WERI-Rb-1 (cell line): ENCODE measurements around the gene CCDC172.
A peak's percentile ranks its signal among the peaks of the same experiment; 100 is the strongest.

Source experiments
- DNase-seq: peaks from one replicate; pipeline ENCODE4 v3.0.0-alpha.2; 2020
- H3K27ac ChIP-seq: fragments of 250-450 bp; sonication (Bioruptor Pico); 2 replicates; pipeline ENCODE4 v1.5.1; 2020; ENCODE audit warnings: mild to moderate bottlenecking, moderate library complexity
- H3K27me3 ChIP-seq: fragments of 250-450 bp; sonication (Bioruptor Pico); 2 replicates; pipeline ENCODE4 v1.5.1; 2021; ENCODE audit warnings: mild to moderate bottlenecking, low read depth, moderate library complexity; ENCODE audit not compliant: insufficient read depth, severe bottlenecking
- H3K36me3 ChIP-seq: fragments of 250-450 bp; sonication (Bioruptor Pico); 2 replicates; pipeline ENCODE4 v1.5.1; 2020; ENCODE audit warnings: mild to moderate bottlenecking, moderate library complexity
- H3K4me3 ChIP-seq: 2 replicates; pipeline ENCODE4 v1.5.1; 2011; ENCODE audit warnings: low read depth, mild to moderate bottlenecking, control low read depth, low read length
- H3K9me3 ChIP-seq: fragments of 250-450 bp; sonication (Bioruptor Pico); 2 replicates; pipeline ENCODE4 v1.5.1; 2021; ENCODE audit warnings: mild to moderate bottlenecking, moderate library complexity; ENCODE audit not compliant: severe bottlenecking
- TF ChIP-seq, protein P1 (sequence below): IDR thresholded peaks from 2 replicates; pipeline ENCODE4 v1.5.1; 2011; ENCODE audit warnings: low read depth, mild to moderate bottlenecking, control low read depth, inconsistent platforms, low read length

The CCDC172 gene

DNA sequence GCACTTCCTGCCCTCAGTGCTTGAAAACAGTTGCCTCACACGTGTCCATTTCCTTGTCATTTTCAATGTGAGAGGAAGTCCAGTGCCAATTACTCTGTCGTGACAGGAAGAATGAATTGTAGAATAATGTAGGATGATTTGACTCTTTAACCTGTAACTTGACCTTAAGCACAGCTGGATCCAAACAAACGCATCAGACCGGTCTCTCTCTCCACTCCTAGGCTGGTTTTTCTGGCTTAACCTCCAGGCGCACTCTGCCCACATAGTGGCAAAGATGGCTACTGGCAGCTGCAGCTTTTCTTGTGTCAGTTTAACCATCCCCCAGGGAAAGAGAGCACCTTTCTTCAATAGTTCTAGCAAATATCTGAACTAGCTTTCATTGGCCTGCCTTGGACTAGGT is 74.0 kb downstream of the CCDC172 start:
- no peaks in the 10 kb centered on the region for H3K36me3 ChIP-seq
- TF ChIP-seq, protein P1, sequence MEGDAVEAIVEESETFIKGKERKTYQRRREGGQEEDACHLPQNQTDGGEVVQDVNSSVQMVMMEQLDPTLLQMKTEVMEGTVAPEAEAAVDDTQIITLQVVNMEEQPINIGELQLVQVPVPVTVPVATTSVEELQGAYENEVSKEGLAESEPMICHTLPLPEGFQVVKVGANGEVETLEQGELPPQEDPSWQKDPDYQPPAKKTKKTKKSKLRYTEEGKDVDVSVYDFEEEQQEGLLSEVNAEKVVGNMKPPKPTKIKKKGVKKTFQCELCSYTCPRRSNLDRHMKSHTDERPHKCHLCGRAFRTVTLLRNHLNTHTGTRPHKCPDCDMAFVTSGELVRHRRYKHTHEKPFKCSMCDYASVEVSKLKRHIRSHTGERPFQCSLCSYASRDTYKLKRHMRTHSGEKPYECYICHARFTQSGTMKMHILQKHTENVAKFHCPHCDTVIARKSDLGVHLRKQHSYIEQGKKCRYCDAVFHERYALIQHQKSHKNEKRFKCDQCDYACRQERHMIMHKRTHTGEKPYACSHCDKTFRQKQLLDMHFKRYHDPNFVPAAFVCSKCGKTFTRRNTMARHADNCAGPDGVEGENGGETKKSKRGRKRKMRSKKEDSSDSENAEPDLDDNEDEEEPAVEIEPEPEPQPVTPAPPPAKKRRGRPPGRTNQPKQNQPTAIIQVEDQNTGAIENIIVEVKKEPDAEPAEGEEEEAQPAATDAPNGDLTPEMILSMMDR, result no peak
- no peak for DNase-seq
- no peak overlapping the region for H3K27ac ChIP-seq
- H3K9me3 ChIP-seq, result no peaks in the 10 kb centered on the region
- H3K27me3 ChIP-seq, result no peaks in the 10 kb centered on the region
- H3K4me3 ChIP-seq, result no peak overlapping the region

DNA sequence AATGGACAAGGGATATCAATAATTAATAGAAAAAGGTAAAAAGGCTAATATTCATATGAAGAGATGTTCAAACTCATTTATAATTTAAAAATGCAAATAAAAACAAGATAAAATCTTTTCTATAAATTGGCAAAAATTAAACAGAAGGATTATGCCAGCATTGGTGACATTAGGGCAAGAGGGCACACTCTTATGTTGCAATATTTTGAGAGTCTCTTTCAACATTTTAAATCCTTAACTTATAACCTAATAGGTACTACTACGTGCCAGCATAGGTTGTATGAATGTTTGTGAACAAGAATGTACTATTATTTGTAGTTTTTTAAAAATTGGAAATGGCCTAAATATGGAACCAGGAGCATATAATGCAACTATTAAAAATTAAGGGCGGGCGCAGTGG is 78.6 kb downstream of the CCDC172 start:
- Histone ChIP-seq H3K27me3 (no peaks in the 10 kb centered on the region), H3K36me3 (no peaks in the 10 kb centered on the region)
- TF ChIP-seq, protein P1, result no peak

DNA sequence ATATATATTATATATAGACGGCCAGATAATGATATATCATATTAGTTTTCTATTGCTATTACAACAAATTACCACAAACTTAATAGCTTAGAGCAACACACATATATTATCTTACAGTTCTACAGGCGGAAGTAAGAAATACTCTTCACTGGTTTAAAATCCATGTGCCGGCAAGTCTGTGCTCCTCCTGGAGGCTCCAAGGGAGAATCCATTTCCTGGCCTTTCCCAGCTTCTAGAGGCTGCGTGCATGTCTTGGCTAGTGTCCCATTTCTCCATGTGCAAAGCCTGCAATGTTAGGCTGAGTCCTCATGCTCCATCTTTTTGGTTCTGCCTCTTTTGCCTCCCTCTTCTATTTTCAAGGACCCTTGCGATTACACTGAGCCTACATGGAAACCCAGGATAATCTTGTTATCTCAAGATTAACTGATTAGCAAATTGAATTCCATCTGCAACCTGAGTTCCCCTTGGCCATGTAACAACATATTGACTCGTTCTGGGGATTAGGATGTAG is 79.5 kb downstream of the CCDC172 start:
- Histone ChIP-seq H3K9me3 (no peaks in the 10 kb centered on the region), H3K36me3 (no peaks in the 10 kb centered on the region), H3K27ac (no peak overlapping the region), H3K4me3 (no peak overlapping the region), H3K27me3 (no peaks in the 10 kb centered on the region)
- TF ChIP-seq, protein P1, result no peak
- peak; percentile 56 for DNase-seq

More for the DNA sequence above, 78.6 kb downstream of the CCDC172 start:
- Histone ChIP-seq H3K4me3 (no peak overlapping the region), H3K9me3 (no peaks in the 10 kb centered on the region), H3K27ac (no peak overlapping the region)
- no peak for DNase-seq

DNA sequence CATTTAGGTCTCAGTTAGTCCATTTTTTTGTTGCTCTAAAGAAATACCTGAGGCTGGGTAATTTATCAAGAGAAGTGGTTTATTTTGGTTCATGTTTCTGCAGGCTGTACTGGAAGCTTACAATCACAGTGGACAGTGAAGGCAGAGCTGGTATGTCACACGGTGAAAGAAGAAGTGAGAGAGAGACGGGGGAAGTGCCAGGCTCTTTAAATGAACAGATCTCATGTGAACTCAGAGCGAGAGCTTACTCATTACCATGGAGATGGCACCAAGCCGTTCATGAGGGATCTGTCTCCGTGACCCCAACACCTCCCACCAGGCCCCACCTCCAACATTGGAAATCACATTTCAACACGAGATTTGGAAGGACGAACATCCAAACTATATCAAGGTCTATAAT is 84.5 kb downstream of the CCDC172 start:
- H3K27me3 ChIP-seq, result no peaks in the 10 kb centered on the region
- H3K4me3 ChIP-seq, result no peak overlapping the region
- H3K36me3 ChIP-seq, result no peaks in the 10 kb centered on the region
- H3K27ac ChIP-seq, result no peak overlapping the region
- TF ChIP-seq, protein P1, result no peak
- no peaks in the 10 kb centered on the region for H3K9me3 ChIP-seq
- no peak for DNase-seq

DNA sequence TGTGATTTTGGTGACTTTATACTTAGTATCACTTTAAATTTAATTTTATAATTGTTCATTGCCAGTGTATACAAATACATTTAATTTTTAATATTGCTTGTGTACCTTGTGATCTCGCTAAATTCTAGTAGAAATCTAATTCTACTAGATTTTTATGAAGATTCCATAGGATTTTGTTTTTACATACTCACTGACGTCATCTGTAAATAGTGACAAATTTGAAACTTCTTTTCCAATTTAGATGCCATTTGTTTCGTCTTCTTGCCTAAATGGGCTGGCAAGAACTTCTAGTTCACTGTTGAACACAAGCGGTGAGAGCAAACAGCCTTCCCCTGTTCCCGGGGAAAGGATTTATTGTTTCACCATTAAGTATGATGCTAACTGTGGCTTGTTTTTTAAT is 86.1 kb downstream of the CCDC172 start:
- Histone ChIP-seq H3K36me3 (no peaks in the 10 kb centered on the region), H3K9me3 (no peaks in the 10 kb centered on the region)
- DNase-seq, result no peak

DNA sequence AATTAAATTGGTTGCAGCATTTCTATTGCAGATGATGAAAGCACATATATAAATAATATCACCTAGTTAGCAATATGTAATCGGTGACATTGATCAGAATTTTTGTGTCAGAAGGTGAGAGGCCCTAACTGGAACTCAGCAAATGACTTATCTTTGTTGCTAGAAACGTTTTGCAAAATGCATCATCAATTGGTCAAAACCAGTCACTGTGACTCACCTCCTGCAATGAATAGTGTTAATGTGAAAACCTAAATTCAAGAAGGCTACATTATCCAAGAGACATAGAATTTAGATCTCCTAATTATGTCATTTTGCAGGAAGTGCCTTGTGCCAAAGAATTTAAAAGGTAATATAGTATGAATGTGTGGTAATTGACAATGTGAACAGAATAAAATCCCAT is 93.6 kb downstream of the CCDC172 start:
- H3K27ac ChIP-seq, result no peak overlapping the region
- TF ChIP-seq, protein P1, result no peak
- no peaks in the 10 kb centered on the region for H3K9me3 ChIP-seq
- DNase-seq, result no peak
- no peaks in the 10 kb centered on the region for H3K27me3 ChIP-seq
- H3K4me3 ChIP-seq, result no peak overlapping the region
- H3K36me3 ChIP-seq, result no peaks in the 10 kb centered on the region

More for the DNA sequence above, 86.1 kb downstream of the CCDC172 start:
- no peaks in the 10 kb centered on the region for H3K27me3 ChIP-seq
- no peak overlapping the region for H3K4me3 ChIP-seq
- TF ChIP-seq, protein P1, result no peak
- no peak overlapping the region for H3K27ac ChIP-seq
